Tibial nerve (tissue), 4 donors: ENCODE results near the gene PRKG1. TPM values are rescaled to one million over a fixed set of nuclear protein-coding genes. Genes with fewer than 3 reads are reported as not detected.

Experiments used
- DNase-seq, 2 donors: peaks; one replicate each; pipeline ENCODE4 v3.0.0-alpha.2; 2019; ENCODE audit warnings: low spot score in 2 of 2
- H3K27ac ChIP-seq, 4 donors: fragments of 200-600 bp; sonication (generic) in 3 of 4; one replicate each; pipeline ENCODE4 v1.5.1; 2017 to 2019; ENCODE audit warnings: mild to moderate bottlenecking in 1 of 4
- H3K27me3 ChIP-seq, 2 donors: fragments of 200-600 bp; sonication (generic) in 1 of 2; one replicate each; pipeline versions ENCODE4 v1.5.1 to v1.6.0; 2017 to 2019
- H3K36me3 ChIP-seq, 3 donors: fragments of 200-600 bp; sonication (generic); one replicate each; pipeline ENCODE4 v1.5.1; 2018 to 2019
- H3K4me1 ChIP-seq, 4 donors: fragments of 200-600 bp; sonication (generic) in 3 of 4; one replicate each; pipeline ENCODE4 v1.5.1; 2017 to 2019
- H3K4me3 ChIP-seq, 4 donors: fragments of 200-600 bp; sonication (generic) in 3 of 4; one replicate each; pipeline ENCODE4 v1.5.1; 2017 to 2019; ENCODE audit warnings: mild to moderate bottlenecking in 1 of 4, moderate library complexity in 1 of 4
- H3K9me3 ChIP-seq, 4 donors: fragments of 200-600 bp; sonication (generic) in 3 of 4; one replicate each; pipeline ENCODE4 v1.5.1; 2017 to 2019
- EP300 ChIP-seq, 2 donors: sonication (generic); formaldehyde crosslinking; IDR thresholded peaks; one replicate each; pipeline ENCODE4 v1.6.1; 2017; ENCODE audit warnings: antibody characterized with exemption in 2 of 2, mild to moderate bottlenecking in 1 of 2
- POLR2A ChIP-seq, 2 donors: fragments of 450-650 bp; IDR thresholded peaks; one replicate each; pipeline ENCODE4 v1.6.1; 2017; ENCODE audit warnings: antibody characterized with exemption in 2 of 2, mild to moderate bottlenecking in 2 of 2, moderate library complexity in 2 of 2
- WGBS, 2 donors: methylation state at CpG; one replicate each; pipeline ENCODE4 v1.1.5; 2018; 5-methylcytosine and 5-hydroxymethylcytosine counted together
- total RNA-seq, 4 donors: library from RNA; depleted of rRNA; stranded (reverse); fragments of >200 nt; gene quantifications; one replicate each; pipeline ENCODE4 v1.1.0, GENCODE V29; 2016
- TF ChIP-seq, protein P1 (sequence below), 5 experiments: fragments of 200-600 bp in 3 of 5; fragments of 450-650 bp in 2 of 5; sonication (generic) in 3 of 5; IDR thresholded peaks; one replicate each; pipeline ENCODE4 v1.5.1; 2016 to 2019; ENCODE audit warnings: antibody characterized with exemption in 5 of 5, mild to moderate bottlenecking in 3 of 5, moderate library complexity in 2 of 5

Gene PRKG1
- total RNA-seq, 4 donors from 2014 or later: 8.7 to 35.0 (median 14.8) TPM

GRCh38 chr10:51951601-51952000, 877.3 kb downstream of the PRKG1 start:
- Histone ChIP-seq H3K4me3 (no peak overlapping the region), H3K27ac (peak overlapping the region in 2 of 4 donors; percentile 35 to 45), H3K4me1 (peaks cover 0 to 23% (median 5%) of the 10 kb centered on the region in 4 donors), H3K36me3 (no peaks in the 10 kb centered on the region), H3K9me3 (no peaks in the 10 kb centered on the region), H3K27me3 (no peaks in the 10 kb centered on the region)
- TF ChIP-seq EP300 (IDR thresholded peaks at IDR 0.05): no peak
- TF ChIP-seq, protein P1, sequence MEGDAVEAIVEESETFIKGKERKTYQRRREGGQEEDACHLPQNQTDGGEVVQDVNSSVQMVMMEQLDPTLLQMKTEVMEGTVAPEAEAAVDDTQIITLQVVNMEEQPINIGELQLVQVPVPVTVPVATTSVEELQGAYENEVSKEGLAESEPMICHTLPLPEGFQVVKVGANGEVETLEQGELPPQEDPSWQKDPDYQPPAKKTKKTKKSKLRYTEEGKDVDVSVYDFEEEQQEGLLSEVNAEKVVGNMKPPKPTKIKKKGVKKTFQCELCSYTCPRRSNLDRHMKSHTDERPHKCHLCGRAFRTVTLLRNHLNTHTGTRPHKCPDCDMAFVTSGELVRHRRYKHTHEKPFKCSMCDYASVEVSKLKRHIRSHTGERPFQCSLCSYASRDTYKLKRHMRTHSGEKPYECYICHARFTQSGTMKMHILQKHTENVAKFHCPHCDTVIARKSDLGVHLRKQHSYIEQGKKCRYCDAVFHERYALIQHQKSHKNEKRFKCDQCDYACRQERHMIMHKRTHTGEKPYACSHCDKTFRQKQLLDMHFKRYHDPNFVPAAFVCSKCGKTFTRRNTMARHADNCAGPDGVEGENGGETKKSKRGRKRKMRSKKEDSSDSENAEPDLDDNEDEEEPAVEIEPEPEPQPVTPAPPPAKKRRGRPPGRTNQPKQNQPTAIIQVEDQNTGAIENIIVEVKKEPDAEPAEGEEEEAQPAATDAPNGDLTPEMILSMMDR (IDR thresholded peaks at IDR 0.05): no peak
- no peak for TF ChIP-seq POLR2A (IDR thresholded peaks at IDR 0.05)
- no peak for DNase-seq
- WGBS, 2 donors: 35 to 49% methylated on average over 1 of the region's 1 CpG

- DNase-seq: no peak
- peaks cover 0 to 23% (median 5%) of the 10 kb centered on the region in 4 donors for H3K4me1 ChIP-seq
- WGBS, 2 donors: 56 to 62% methylated on average over 1 of the region's 1 CpG
- H3K27me3 ChIP-seq: no peaks in the 10 kb centered on the region
- no peak overlapping the region for H3K4me3 ChIP-seq
- no peaks in the 10 kb centered on the region for H3K36me3 ChIP-seq
- H3K27ac ChIP-seq: peak overlapping the region in 2 of 4 donors; percentile 35 to 45
- no peaks in the 10 kb centered on the region for H3K9me3 ChIP-seq
- TF ChIP-seq EP300 (IDR thresholded peaks at IDR 0.05): no peak
- TF ChIP-seq, protein P1 (IDR thresholded peaks at IDR 0.05): no peak
- TF ChIP-seq POLR2A (IDR thresholded peaks at IDR 0.05): no peak
These were observed 877.8 kb downstream of the PRKG1 start for GRCh38 chr10:51952056-51952455.

DNA sequence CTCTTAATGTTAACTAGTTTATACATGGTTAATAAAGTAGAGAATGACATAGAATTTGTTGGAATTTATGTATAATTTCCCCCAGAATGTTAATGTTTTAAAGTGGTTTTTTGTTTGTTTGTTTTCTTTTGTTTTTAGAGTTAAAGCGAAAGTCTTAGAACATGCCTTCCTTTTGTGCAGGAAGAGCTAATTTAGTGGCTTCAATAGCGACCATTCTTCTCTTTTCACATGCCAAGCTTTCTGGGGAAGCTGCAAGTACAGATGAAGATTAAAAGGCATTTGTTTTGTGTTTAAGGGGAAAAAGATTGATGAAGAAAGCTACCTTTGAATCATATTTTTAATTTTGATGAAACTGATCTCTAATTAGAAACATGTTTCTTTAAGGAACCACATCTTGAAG, 881.4 kb downstream of the PRKG1 start:
- H3K9me3 ChIP-seq: no peaks in the 10 kb centered on the region
- H3K36me3 ChIP-seq: no peaks in the 10 kb centered on the region
- DNase-seq: no peak
- TF ChIP-seq, protein P1 (IDR thresholded peaks at IDR 0.05): no peak
- TF ChIP-seq EP300 (IDR thresholded peaks at IDR 0.05): no peak
- TF ChIP-seq POLR2A (IDR thresholded peaks at IDR 0.05): no peak
- no peak overlapping the region for H3K27ac ChIP-seq
- H3K4me3 ChIP-seq: no peak overlapping the region
- H3K4me1 ChIP-seq: peaks cover 0 to 24% (median 5%) of the 10 kb centered on the region in 4 donors
- H3K27me3 ChIP-seq: no peaks in the 10 kb centered on the region
- WGBS, 2 donors: 32 to 38% methylated on average over 2 of the region's 2 CpGs

DNA sequence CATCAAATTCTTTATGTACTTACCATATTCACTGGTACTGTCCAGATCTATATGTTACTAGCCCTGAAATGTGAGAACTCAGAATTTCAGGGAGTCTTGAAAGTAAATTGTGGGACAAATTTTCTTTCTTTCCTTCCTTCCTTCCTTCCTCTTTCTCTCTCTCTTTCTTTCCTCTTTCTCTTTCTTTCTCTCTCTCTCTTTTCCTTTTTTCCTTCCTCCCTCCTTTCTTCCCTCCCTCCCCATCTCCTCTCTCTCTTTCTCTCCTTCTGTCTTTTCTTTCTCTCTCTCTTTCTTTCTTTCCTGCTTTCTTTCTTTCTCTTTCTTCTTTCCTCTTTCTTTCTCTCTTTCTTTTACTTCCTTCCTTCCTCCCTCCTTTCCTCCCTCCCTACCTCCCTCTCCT, 882.5 kb downstream of the PRKG1 start:
- TF ChIP-seq EP300 (IDR thresholded peaks at IDR 0.05) (no peak), POLR2A (IDR thresholded peaks at IDR 0.05) (no peak)
- TF ChIP-seq, protein P1 (IDR thresholded peaks at IDR 0.05): no peak
- H3K27me3 ChIP-seq: no peaks in the 10 kb centered on the region
- no peaks in the 10 kb centered on the region for H3K36me3 ChIP-seq
- no peaks in the 10 kb centered on the region for H3K9me3 ChIP-seq
- H3K27ac ChIP-seq: no peak overlapping the region
- H3K4me1 ChIP-seq: peaks cover 0 to 16% (median under 1%) of the 10 kb centered on the region in 4 donors
- DNase-seq: no peak
- H3K4me3 ChIP-seq: no peak overlapping the region

GRCh38 chr10:51960494-51960895, 886.2 kb downstream of the PRKG1 start:
- no peak for TF ChIP-seq POLR2A (IDR thresholded peaks at IDR 0.05)
- TF ChIP-seq, protein P1 (IDR thresholded peaks at IDR 0.05): peak; percentile 44 to 56 (median 55)
- peaks cover 0 to 4% of the 10 kb centered on the region in 2 donors for H3K27me3 ChIP-seq
- H3K27ac ChIP-seq: no peak overlapping the region
- DNase-seq: peak in 1 of 2 donors; percentile 49
- H3K4me1 ChIP-seq: peaks cover 0 to 8% (median 0%) of the 10 kb centered on the region in 4 donors
- no peaks in the 10 kb centered on the region for H3K9me3 ChIP-seq
- H3K36me3 ChIP-seq: no peaks in the 10 kb centered on the region
- 5 to 11% methylated on average over 8 of the region's 8 CpGs for WGBS, 2 donors
- no peak overlapping the region for H3K4me3 ChIP-seq
